ELF-1 (cell line): ENCODE results near the gene TMEM138.

Experiments
- DNase-seq: peaks from one replicate; pipeline ENCODE4 v3.0.0-alpha.2; 2016; ENCODE audit warnings: low read depth, low spot score

Gene TMEM138

GRCh38 chr11:61361741-61362541, at the start of gene TMEM138, which contains the start of gene CYB561A3:
TSS of gene TMEM138 (plus strand) at chr11:61362374. CDS start at chr11:61364391, 2,017 bp downstream.
TSS of gene CYB561A3 (minus strand) at chr11:61361882. CDS start at chr11:61356713, 5,169 bp downstream.
- DNase-seq: peak; percentile 97

DNA sequence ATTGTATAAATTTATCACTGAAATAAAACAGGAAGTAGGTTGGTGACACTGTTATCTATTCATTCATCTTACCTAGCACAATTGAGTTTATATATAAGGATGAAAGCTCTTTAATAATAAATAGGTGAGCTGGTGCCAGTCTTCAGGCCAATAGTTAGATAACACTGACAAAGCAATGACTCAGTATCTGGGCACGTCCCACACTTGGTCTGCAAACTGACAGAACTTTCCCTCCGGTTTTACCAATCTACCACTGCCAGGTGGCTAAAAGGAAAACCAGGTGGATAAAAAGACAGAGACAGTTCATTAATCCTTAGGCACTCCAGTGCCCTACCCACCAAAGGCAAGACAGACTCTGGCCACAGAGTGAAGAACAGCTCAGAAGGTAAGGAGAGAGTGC, 46.9 kb upstream of the TMEM138 start:
- no peak for DNase-seq

- no peak for DNase-seq
Observed at GRCh38 chr11:61325649-61326414, 36.3 kb upstream of the TMEM138 start.

- no peak for DNase-seq
Observed at GRCh38 chr11:61327669-61328071, 34.5 kb upstream of the TMEM138 start.

GRCh38 chr11:61328351-61328750, 33.8 kb upstream of the TMEM138 start:
- no peak for DNase-seq

GRCh38 chr11:61329871-61330270, 32.3 kb upstream of the TMEM138 start:
- peak; percentile 19 for DNase-seq

- no peak for DNase-seq
Observed at GRCh38 chr11:61331651-61332050, 30.5 kb upstream of the TMEM138 start.

DNA sequence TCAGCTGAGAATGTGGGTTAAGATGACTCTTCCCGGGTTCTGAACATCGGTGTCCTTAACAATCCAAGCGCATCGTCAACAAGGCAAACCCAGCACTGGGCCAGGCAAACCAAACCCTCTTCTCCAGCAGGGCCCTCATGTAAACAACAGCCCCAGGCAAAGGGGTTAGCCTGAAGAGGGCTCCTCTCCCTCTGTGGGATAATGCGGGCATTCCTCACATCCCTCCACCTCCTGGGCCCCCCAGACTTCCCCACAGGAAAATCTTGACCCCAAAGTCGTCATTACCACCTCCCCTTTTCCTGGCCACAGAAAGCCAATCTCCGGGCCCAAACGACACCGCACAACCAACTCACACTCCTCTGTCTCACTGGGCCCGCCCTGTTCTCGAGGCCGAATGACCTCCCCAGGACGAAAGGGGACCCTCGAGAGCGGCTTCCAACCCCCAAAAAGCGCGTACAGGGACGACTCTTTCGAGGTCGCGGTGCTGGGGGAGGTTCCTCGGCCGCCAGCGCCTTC, 29.8 kb upstream of the TMEM138 start:
- DNase-seq: peak; percentile 76

- peak; percentile 98 for DNase-seq
Observed at GRCh38 chr11:61332797-61333549, 29.2 kb upstream of the TMEM138 start, which contains the start of the genes DDB1 and TKFC. TSS of gene DDB1 (minus strand) at chr11:61333105. CDS start at chr11:61332968, 137 bp downstream. TSS of gene TKFC (plus strand) at chr11:61333228. CDS start at chr11:61334729, 1,501 bp downstream.

DNA sequence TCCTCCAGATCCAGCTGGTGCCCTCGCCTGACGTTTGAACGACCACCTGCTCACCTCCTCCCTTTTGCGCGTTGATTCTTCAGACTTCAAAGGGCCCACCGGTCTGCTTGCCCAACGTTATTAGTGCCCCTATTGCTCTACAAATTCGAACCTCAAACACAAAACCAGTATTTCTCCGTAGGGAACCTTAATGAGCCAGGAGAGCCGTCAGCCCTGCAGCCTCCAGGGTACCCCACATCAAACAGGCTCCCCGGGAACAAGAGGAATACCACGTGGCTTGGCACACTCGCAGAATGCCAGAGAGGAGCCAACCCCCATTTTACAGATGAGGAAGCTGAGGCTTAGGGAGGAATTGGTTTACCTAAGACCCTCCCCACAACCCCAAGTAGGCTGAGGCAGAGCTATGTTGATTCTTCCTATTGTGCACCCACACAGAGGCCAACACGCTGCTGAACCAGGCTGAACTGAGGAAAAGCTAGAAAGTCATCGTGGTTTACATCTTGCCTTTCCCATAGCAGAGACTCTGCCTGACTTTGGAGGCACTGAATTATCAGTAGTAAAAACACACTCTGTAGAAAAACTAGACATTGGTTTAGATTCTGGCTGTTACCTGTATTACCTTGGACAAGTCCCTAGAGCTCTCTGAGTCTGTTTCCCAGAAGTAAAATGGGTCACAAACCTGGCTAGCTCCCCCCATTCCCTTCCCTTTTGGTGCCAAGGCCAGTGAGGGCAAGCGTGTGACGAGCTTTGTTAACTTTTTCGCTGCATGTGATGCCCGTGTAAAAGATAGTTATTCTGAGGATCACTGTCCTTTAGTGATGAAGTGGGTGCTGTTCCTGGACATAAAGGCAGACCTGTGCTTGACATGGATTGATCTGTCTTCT, 28.4 kb upstream of the TMEM138 start:
- DNase-seq: no peak

DNA sequence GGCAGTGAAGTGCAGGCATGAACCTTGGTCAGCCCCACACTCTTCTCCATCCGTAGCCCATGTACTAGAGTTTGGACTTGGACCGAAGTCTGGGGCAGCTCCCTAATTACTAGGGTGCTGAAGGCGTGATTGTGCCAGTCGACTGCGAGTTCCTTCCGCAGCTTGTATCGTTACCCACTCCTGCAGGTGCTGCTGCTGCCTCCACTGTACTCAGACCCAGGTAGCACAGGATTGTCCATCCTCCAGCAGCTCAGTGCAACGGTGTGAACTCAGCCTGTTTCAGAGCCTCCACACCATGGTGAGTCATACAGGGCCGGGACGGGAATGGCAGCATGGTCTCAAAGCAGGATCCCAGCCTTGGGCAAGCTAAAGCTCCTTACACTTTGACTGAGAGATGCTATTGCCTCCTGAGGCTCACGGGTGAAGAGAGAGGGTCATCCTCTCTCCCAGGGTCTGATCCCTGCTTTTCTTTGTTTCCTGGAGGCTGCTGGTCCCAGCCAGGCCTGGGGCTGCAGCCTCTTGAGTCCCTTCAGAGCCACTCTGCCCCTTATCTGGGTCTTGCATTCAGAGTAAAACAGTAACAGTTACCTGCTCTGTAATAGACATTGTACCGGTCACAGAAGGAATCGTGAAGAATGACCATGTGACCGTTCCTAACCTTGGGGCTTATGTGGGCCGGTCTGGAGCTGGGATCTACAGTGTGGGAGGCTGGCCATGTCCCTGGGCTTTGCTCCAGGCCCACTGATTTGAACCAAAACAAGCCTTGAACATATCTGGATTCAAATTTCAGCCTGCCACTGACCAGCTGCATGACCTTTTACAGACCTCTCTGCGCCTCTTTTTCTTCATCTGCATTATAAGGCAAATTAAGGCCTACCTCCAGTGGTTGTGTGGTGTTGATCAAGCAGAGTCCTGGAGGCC, 27.5 kb upstream of the TMEM138 start:
- DNase-seq: peak; percentile 57

DNA sequence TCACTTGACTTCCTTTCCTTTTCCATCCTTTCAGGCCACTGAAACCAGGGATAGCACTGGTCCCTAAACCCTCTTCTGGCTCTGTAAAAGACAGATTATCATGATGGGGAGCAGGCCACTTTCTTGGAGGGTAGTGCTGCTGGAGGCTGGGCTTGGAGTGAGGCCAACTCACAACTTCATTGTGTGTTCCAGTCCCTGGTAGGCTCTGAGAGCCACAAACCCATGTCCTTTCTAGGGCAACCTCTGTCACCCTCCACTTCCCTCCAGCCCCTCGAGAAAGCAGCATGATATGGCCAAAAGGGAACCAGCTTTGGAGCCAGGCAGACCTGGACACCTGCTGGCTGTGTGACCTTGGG, 26.8 kb upstream of the TMEM138 start:
- DNase-seq: no peak

DNA sequence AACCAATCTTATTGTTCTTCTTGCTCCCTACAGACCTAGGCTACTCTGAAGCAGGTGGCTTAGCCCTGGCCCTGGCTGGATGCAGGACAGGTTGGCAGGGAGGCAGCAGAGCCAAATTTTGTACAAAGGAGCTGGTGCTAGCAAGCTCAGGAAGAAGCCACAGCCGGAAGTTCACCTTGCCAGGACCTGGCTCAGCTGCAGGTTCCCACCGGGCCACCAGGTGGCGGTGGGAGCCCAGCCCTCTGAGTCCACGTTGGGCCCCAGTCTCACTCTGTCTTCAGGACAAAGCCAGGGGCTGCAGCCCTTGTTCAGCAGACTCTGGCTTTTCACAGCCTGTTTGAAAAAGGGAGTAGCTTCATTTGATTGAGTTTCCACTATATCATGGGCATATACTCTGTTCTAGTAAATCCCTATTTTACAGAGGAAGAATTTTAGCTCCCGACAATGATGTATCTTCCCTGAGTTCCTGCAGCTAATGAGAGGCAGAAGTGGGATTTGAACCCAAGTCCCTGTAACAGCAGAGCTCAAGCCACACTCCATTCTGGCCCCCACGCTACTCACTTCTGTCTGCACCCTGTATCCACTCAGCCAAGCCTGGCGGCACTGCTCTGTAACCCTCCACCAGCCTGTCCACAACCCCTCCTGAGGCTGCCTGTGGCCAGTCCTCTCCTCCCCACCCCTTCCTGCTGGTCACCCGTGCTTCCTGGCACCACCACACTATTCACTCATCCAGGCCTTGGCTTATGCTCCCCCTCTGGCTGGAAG, 25.8 kb upstream of the TMEM138 start:
- DNase-seq: peak; percentile 96

DNA sequence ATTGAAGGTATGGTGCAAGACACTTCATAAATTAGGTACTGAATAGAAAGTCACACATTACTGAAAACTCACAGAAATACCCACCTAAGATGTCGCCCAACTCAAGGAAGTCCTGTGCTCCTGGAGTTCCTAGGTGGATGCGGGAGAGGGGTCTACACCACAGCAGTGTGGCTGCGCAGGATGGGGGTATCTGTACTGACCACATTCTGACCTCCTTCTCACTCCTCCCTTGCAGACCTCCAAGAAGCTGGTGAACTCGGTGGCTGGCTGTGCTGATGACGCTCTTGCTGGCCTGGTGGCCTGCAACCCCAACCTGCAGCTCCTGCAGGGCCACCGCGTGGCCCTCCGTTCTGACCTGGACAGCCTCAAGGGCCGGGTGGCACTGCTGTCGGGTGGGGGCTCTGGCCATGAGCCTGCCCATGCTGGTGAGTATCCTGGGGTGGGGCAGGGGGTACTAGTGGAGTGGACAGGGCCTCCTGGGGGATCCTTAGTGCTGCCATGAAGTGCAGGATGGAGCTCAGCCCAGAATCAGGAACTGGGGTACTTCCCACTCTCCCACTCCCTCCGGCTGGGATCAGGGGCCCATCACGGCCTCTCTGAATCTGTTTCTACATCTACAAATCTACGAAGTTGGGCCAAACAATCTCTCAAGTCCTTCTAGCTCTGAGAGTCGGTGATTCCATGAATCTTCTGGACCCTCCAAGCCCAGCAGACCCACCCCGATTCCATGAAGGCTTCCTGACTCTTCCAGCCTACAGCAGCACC, 24.3 kb upstream of the TMEM138 start:
- DNase-seq: no peak

DNA sequence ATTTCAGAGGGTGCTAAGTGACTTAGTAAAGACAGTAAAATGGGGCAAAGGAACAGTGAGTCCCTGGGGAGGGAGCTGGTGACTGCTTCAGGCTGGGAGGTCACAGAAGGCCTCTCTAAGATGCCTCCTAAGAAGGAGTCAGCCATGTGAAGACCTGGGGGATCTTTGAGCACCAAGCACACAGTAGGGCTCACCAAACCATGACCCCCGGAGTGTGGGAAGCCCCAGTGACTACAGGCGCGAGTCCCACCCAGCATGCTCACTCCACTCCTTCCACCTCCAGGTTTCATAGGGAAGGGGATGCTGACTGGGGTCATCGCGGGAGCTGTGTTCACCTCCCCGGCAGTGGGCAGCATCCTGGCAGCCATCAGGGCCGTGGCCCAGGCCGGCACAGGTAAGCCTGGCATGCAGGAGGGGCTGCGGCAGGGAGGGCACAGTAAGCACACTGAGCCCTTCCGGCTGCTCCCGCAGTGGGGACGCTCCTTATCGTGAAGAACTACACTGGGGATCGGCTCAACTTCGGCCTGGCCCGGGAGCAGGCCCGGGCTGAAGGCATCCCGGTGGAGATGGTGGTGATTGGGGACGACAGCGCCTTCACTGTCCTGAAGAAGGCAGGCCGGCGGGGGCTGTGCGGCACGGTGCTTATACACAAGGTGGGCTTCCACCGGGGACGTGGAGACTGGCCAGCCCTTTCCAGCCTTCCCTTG, 23.2 kb upstream of the TMEM138 start:
- no peak for DNase-seq

- DNase-seq: no peak
Observed at GRCh38 chr11:61339490-61339878, 22.7 kb upstream of the TMEM138 start.

DNA sequence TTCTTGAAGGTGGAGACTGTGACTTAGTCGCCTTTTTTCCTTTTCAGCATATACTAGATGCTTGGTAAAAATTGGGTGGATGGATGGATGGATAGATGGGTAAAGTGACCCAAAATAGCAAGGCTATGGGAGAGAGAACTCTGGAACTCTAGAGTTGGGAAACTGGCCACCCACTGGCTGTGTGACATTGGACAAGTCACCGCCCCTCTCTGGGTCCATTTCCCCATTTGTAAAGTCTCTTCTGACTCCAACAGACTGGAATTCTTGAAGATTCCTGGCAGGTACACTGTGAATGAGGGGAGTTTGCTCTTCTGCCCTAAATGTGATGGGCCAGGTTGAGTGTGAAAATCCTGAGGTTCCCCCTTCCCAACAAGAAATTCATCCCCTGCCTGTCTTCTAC, 21.2 kb upstream of the TMEM138 start:
- DNase-seq: no peak
